Measurements from ENCODE around the gene POLR3G. TPM values are rescaled to one million over a fixed set of nuclear protein-coding genes. Genes with fewer than 3 reads are reported as not detected.

Gene POLR3G
- total and polyA plus RNA-seq, 2 donors from 2014 or later = 1.0 to 1.5 TPM

- H3K27ac ChIP-seq (ENCODE audit: low read depth in 2 of 2, low read length in 2 of 2) = no peak overlapping the region
- H3K4me3 ChIP-seq (ENCODE audit: low read length in 3 of 3) = no peak overlapping the region
- H3K27me3 ChIP-seq (ENCODE audit: control insufficient read depth, insufficient read depth, low read length) = no peaks in the 10 kb centered on the region
- no peak overlapping the region for H3K9ac ChIP-seq (ENCODE audit: low read length in 3 of 3)
- H3K9me3 ChIP-seq (ENCODE audit: control insufficient read depth in 2 of 3, insufficient read depth in 1 of 3, low read length in 3 of 3) = no peaks in the 10 kb centered on the region
- DNase-seq = no peak
- no peaks in the 10 kb centered on the region for H3K36me3 ChIP-seq (ENCODE audit: control insufficient read depth in 2 of 3, insufficient read depth in 3 of 3, low read length in 3 of 3)
- no peak for FAIRE-seq
- intact Hi-C loops (cut with DNase I) = no loop called here
- H3K4me1 ChIP-seq (ENCODE audit: control insufficient read depth in 2 of 3, insufficient read depth in 2 of 3, low read depth in 1 of 3, low read length in 3 of 3) = no peaks in the 10 kb centered on the region
- no peak for TF ChIP-seq CTCF (IDR thresholded peaks at IDR 0.05; ENCODE audit: borderline replicate concordance, extremely low read depth, insufficient read depth)
Measured at GRCh38 chr5:90484540-90484939, 9.9 kb downstream of the POLR3G start.

- no peak for FAIRE-seq
- Histone ChIP-seq H3K36me3 (ENCODE audit: control insufficient read depth in 2 of 3, insufficient read depth in 3 of 3, low read length in 3 of 3) (no peaks in the 10 kb centered on the region), H3K9me3 (ENCODE audit: control insufficient read depth in 2 of 3, insufficient read depth in 1 of 3, low read length in 3 of 3) (no peaks in the 10 kb centered on the region), H3K27ac (ENCODE audit: low read depth in 2 of 2, low read length in 2 of 2) (no peak overlapping the region), H3K4me1 (ENCODE audit: control insufficient read depth in 2 of 3, insufficient read depth in 2 of 3, low read depth in 1 of 3, low read length in 3 of 3) (no peaks in the 10 kb centered on the region), H3K27me3 (ENCODE audit: control insufficient read depth, insufficient read depth, low read length) (no peaks in the 10 kb centered on the region), H3K4me3 (ENCODE audit: low read length in 3 of 3) (no peak overlapping the region), H3K9ac (ENCODE audit: low read length in 3 of 3) (no peak overlapping the region)
- DNase-seq = no peak
- intact Hi-C loops (cut with DNase I) = no loop called here
- TF ChIP-seq CTCF (IDR thresholded peaks at IDR 0.05; ENCODE audit: borderline replicate concordance, extremely low read depth, insufficient read depth) = no peak
Measured at GRCh38 chr5:90488791-90489190, 14.1 kb downstream of the POLR3G start.

GRCh38 chr5:90494043-90494442, 19.4 kb downstream of the POLR3G start:
- intact Hi-C loops (cut with DNase I) = no loop called here
- H3K4me3 ChIP-seq (ENCODE audit: low read length in 3 of 3) = no peak overlapping the region
- no peak overlapping the region for H3K27ac ChIP-seq (ENCODE audit: low read depth in 2 of 2, low read length in 2 of 2)
- no peaks in the 10 kb centered on the region for H3K36me3 ChIP-seq (ENCODE audit: control insufficient read depth in 2 of 3, insufficient read depth in 3 of 3, low read length in 3 of 3)
- DNase-seq (no peak), FAIRE-seq (no peak)
- H3K27me3 ChIP-seq (ENCODE audit: control insufficient read depth, insufficient read depth, low read length) = no peaks in the 10 kb centered on the region
- peaks cover 0 to 8% (median 2%) of the 10 kb centered on the region in 3 donors for H3K9me3 ChIP-seq (ENCODE audit: control insufficient read depth in 2 of 3, insufficient read depth in 1 of 3, low read length in 3 of 3)
- H3K9ac ChIP-seq (ENCODE audit: low read length in 3 of 3) = no peak overlapping the region
- TF ChIP-seq CTCF (IDR thresholded peaks at IDR 0.05; ENCODE audit: borderline replicate concordance, extremely low read depth, insufficient read depth) = no peak
- no peaks in the 10 kb centered on the region for H3K4me1 ChIP-seq (ENCODE audit: control insufficient read depth in 2 of 3, insufficient read depth in 2 of 3, low read depth in 1 of 3, low read length in 3 of 3)

GRCh38 chr5:90495146-90495545, 20.5 kb downstream of the POLR3G start:
- H3K4me1 ChIP-seq (ENCODE audit: control insufficient read depth in 2 of 3, insufficient read depth in 2 of 3, low read depth in 1 of 3, low read length in 3 of 3) = no peaks in the 10 kb centered on the region
- no peak overlapping the region for H3K4me3 ChIP-seq (ENCODE audit: low read length in 3 of 3)
- no peaks in the 10 kb centered on the region for H3K27me3 ChIP-seq (ENCODE audit: control insufficient read depth, insufficient read depth, low read length)
- H3K9ac ChIP-seq (ENCODE audit: low read length in 3 of 3) = no peak overlapping the region
- H3K27ac ChIP-seq (ENCODE audit: low read depth in 2 of 2, low read length in 2 of 2) = no peak overlapping the region
- TF ChIP-seq CTCF (IDR thresholded peaks at IDR 0.05; ENCODE audit: borderline replicate concordance, extremely low read depth, insufficient read depth) = no peak
- FAIRE-seq (no peak), DNase-seq (no peak)
- intact Hi-C loops (cut with DNase I) = no loop called here
- peaks cover 0 to 8% (median 2%) of the 10 kb centered on the region in 3 donors for H3K9me3 ChIP-seq (ENCODE audit: control insufficient read depth in 2 of 3, insufficient read depth in 1 of 3, low read length in 3 of 3)
- H3K36me3 ChIP-seq (ENCODE audit: control insufficient read depth in 2 of 3, insufficient read depth in 3 of 3, low read length in 3 of 3) = no peaks in the 10 kb centered on the region

Data from kidney (tissue), 14 donors.